Panc1 (cell line): ENCODE results near the gene ANKRD22. TPM values are rescaled to one million over a fixed set of nuclear protein-coding genes. Genes with fewer than 3 reads are reported as not detected.
A peak's percentile ranks its signal among the peaks of the same experiment; 100 is the strongest.

Experiments
- ATAC-seq: fragments of 200-7000 bp; cut with Tn5 transposase; 2 replicates; pipeline ENCODE4 v1.9.1; 2020; ENCODE audit warnings: mild to moderate bottlenecking, moderate library complexity
- BruUV-seq: library from RNA; stranded (reverse); fragments of 400-500 nt; replicated peaks from 2 replicates; lab custom pipeline; 2021; lab: Mats Ljungman, UMichigan
- CTCF ChIA-PET: fragments of 300-600 bp; sonication (Branson Sonifier 250); formaldehyde crosslinking; loops from one replicate; lab custom pipeline; 2022; ENCODE audit warnings: antibody characterized with exemption; lab: Charles Lee
- POLR2A ChIA-PET: fragments of 300-600 bp; sonication (Branson Sonifier 250); formaldehyde crosslinking; loops from one replicate; lab custom pipeline; 2022; ENCODE audit warnings: antibody characterized with exemption; lab: Charles Lee
- DNase-seq: peaks from one replicate; pipeline ENCODE4 v3.0.0-alpha.2; 2010; ENCODE audit warnings: low read depth, low spot score
- H3K27ac ChIP-seq: 2 replicates; pipeline ENCODE4 v1.5.1; 2011; ENCODE audit warnings: mild to moderate bottlenecking, low read length, inconsistent platforms
- H3K27me3 ChIP-seq: fragments of 200-500 bp; sonication (Bioruptor generic); 2 replicates; pipeline ENCODE4 v1.6.0; 2014; ENCODE audit warnings: low read length, inconsistent platforms; ENCODE audit not compliant: control insufficient read depth, insufficient read depth
- H3K36me3 ChIP-seq: fragments of 200-500 bp; sonication (Bioruptor generic); 2 replicates; pipeline ENCODE4 v1.5.1; 2014; ENCODE audit warnings: inconsistent platforms, mild to moderate bottlenecking, low read length, moderate library complexity; ENCODE audit not compliant: control insufficient read depth, insufficient read depth
- H3K4me1 ChIP-seq: 2 replicates; pipeline ENCODE4 v1.5.1; 2011; ENCODE audit warnings: inconsistent platforms, mild to moderate bottlenecking, low read length, moderate library complexity; ENCODE audit not compliant: control insufficient read depth, insufficient read depth
- H3K4me3 ChIP-seq, 2 experiments: 2 replicates each; pipeline ENCODE4 v1.5.1; 2011 to 2012; ENCODE audit warnings: low read depth in 2 of 2, low read length in 2 of 2, mild to moderate bottlenecking in 2 of 2, inconsistent platforms in 1 of 2, moderate library complexity in 1 of 2
- H3K9me3 ChIP-seq: fragments of 200-500 bp; sonication (Bioruptor generic); 2 replicates; pipeline ENCODE4 v1.5.1; 2014; ENCODE audit warnings: low read depth, mild to moderate bottlenecking, inconsistent platforms, low read length, moderate library complexity; ENCODE audit not compliant: control insufficient read depth, insufficient read depth
- CTCF ChIP-seq: fragments of 450-650 bp; IDR thresholded peaks from 2 replicates; pipeline ENCODE4 v1.5.1; 2017; ENCODE audit warnings: mild to moderate bottlenecking
- POLR2AphosphoS5 ChIP-seq: IDR thresholded peaks from 2 replicates; pipeline ENCODE4 v1.6.1; 2012; ENCODE audit warnings: mild to moderate bottlenecking, low read depth, low read length, moderate library complexity
- REST ChIP-seq, 2 experiments: IDR thresholded peaks; 2 replicates each; pipeline ENCODE4 v1.6.1; 2011 to 2012; ENCODE audit warnings: low read depth in 2 of 2, control low read depth in 1 of 2, low read length in 1 of 2, mild to moderate bottlenecking in 1 of 2, moderate library complexity in 1 of 2; ENCODE audit not compliant: insufficient read depth in 1 of 2
- SIN3A ChIP-seq: IDR thresholded peaks from 2 replicates; pipeline ENCODE4 v1.6.1; 2012; ENCODE audit warnings: low read depth, mild to moderate bottlenecking, low read length, moderate library complexity, borderline replicate concordance; ENCODE audit not compliant: insufficient read depth
- TCF7L2 ChIP-seq: IDR thresholded peaks from 2 replicates; pipeline ENCODE4 v1.6.1; 2011; ENCODE audit warnings: mild to moderate bottlenecking, low read depth, low read length, inconsistent platforms
- in situ Hi-C: cut with HindIII; loops from 2 replicates; pipeline ENCODE4 v1.10.0; 2016; ENCODE audit warnings: low sequenced_read_pairs, low pct_unique_long_range_greater_than_20kb
- intact Hi-C: fragments of 100-400 bp; cut with micrococcal nuclease; formaldehyde crosslinking; loops from one replicate; pipeline ENCODE4 v1.10.0; 2022; ENCODE audit not compliant: unreplicated experiment
- total RNA-seq: library from RNA; stranded (reverse); gene quantifications from one replicate; pipeline ENCODE4 v1.2.1, GENCODE V29; 2021; ENCODE audit not compliant: unreplicated experiment

Gene ANKRD22
- total RNA-seq, 1 experiment from 2014 or later, result 0.15 TPM

- TF ChIP-seq CTCF (no peak), POLR2AphosphoS5 (no peak), SIN3A (no peak), TCF7L2 (no peak), REST (IDR thresholded peaks at IDR 0.05; ENCODE audit: insufficient read depth in 1 of 2, low read depth in 2 of 2, low read length in 1 of 2) (no peak)
- H3K4me1 ChIP-seq, result no peaks in the 10 kb centered on the region
- no TSS peak for BruUV-seq
- intact Hi-C loops, result no loop called here
- in situ Hi-C loops, result no loop called here
- H3K27ac ChIP-seq, result no peak overlapping the region
- DNase-seq (no peak), ATAC-seq (no peak)
- no peaks in the 10 kb centered on the region for H3K9me3 ChIP-seq
- H3K4me3 ChIP-seq, result no peak overlapping the region
- ChIA-PET POLR2A (interaction anchor here (0.7 kb wide), 1 partner anchor 167 kb away, joined by 3 read pairs; no protein-coding TSS in a partner anchor), CTCF (interaction anchor here (1.0 kb wide), 1 partner anchor 8 kb away, joined by 3 read pairs; no protein-coding TSS in a partner anchor)
- no peaks in the 10 kb centered on the region for H3K36me3 ChIP-seq
- 0 out of 2 replicates have a peak, but pooled peaks cover 2% of the 10 kb centered on the region for H3K27me3 ChIP-seq
These were observed 24.0 kb downstream of the ANKRD22 start for GRCh38 chr10:88827671-88828070.

- Histone ChIP-seq H3K4me3 (no peak overlapping the region), H3K27ac (no peak overlapping the region), H3K9me3 (no peaks in the 10 kb centered on the region), H3K36me3 (no peaks in the 10 kb centered on the region), H3K27me3 (0 out of 2 replicates have a peak, but pooled peaks cover 2% of the 10 kb centered on the region), H3K4me1 (no peaks in the 10 kb centered on the region)
- no peak for DNase-seq
- in situ Hi-C loops (no loop called here), intact Hi-C loops (no loop called here)
- CTCF ChIA-PET, result interaction anchor here (0.6 to 1.0 kb wide), 2 partner anchors 9 to 74 kb away, joined by 3 read pairs; no protein-coding TSS in a partner anchor
- no peak for TF ChIP-seq POLR2AphosphoS5
- no peak for TF ChIP-seq TCF7L2
- no peak for TF ChIP-seq REST (IDR thresholded peaks at IDR 0.05; ENCODE audit: insufficient read depth in 1 of 2, low read depth in 2 of 2, low read length in 1 of 2)
- TF ChIP-seq SIN3A, result no peak
- no peak for TF ChIP-seq CTCF
- POLR2A ChIA-PET, result no interaction called here
- no TSS peak for BruUV-seq
- peak; percentile 21; the same call in 1 of the 2 replicates for ATAC-seq
These were observed 25.3 kb downstream of the ANKRD22 start for GRCh38 chr10:88826388-88826787.
